MG63 (cell line): ENCODE measurements around the gene SELL. TPM values are rescaled to one million over a fixed set of nuclear protein-coding genes. Genes with fewer than 3 reads are reported as not detected.

Experiments
- DNase-seq: peaks from one replicate; pipeline ENCODE4 v3.0.0-alpha.2; 2020
- H3K27me3 ChIP-seq: fragments of 250-450 bp; sonication (Bioruptor Pico); 2 replicates; pipeline ENCODE4 v1.5.1; 2020; ENCODE audit warnings: mild to moderate bottlenecking, moderate library complexity
- H3K36me3 ChIP-seq: fragments of 250-450 bp; sonication (Bioruptor Pico); 2 replicates; pipeline ENCODE4 v1.5.1; 2020; ENCODE audit warnings: mild to moderate bottlenecking, moderate library complexity
- H3K4me3 ChIP-seq: fragments of 250-450 bp; sonication (Bioruptor Pico); 2 replicates; pipeline ENCODE4 v1.5.1; 2020; ENCODE audit warnings: mild to moderate bottlenecking, moderate library complexity
- H3K9me3 ChIP-seq: fragments of 250-450 bp; sonication (Bioruptor Pico); 2 replicates; pipeline ENCODE4 v1.5.1; 2020; ENCODE audit warnings: mild to moderate bottlenecking, moderate library complexity
- total RNA-seq: library from RNA; depleted of rRNA; stranded (reverse); fragments of >200 nt; shearing (Covaris generic); gene quantifications from 2 replicates; pipeline ENCODE4 v1.2.3, GENCODE V29; 2014; ENCODE audit warnings: low replicate concordance; rRNA removed

The SELL gene
- total RNA-seq, 1 experiment from 2014 or later, result 1.5 TPM

GRCh38 chr1:169648709-169649108 is 62.7 kb downstream of the SELL start:
- Histone ChIP-seq H3K9me3 (no peaks in the 10 kb centered on the region), H3K27me3 (peaks cover 9% of the 10 kb centered on the region; the same call in 1 of the 2 replicates), H3K36me3 (no peaks in the 10 kb centered on the region), H3K4me3 (no peak overlapping the region)
- no peak for DNase-seq

- no peak overlapping the region for H3K4me3 ChIP-seq
- H3K36me3 ChIP-seq, result no peaks in the 10 kb centered on the region
- no peak for DNase-seq
- H3K9me3 ChIP-seq, result no peaks in the 10 kb centered on the region
- peaks cover 13% of the 10 kb centered on the region; the same call in 1 of the 2 replicates for H3K27me3 ChIP-seq
Observed at GRCh38 chr1:169648187-169648586, 63.2 kb downstream of the SELL start.

GRCh38 chr1:169647512-169647911 is 63.9 kb downstream of the SELL start:
- DNase-seq, result no peak
- Histone ChIP-seq H3K27me3 (peaks cover 13% of the 10 kb centered on the region; the same call in 1 of the 2 replicates), H3K9me3 (no peaks in the 10 kb centered on the region), H3K4me3 (no peak overlapping the region), H3K36me3 (no peaks in the 10 kb centered on the region)

- peaks cover 5% of the 10 kb centered on the region; the same call in 1 of the 2 replicates for H3K27me3 ChIP-seq
- no peak overlapping the region for H3K4me3 ChIP-seq
- no peaks in the 10 kb centered on the region for H3K9me3 ChIP-seq
- no peaks in the 10 kb centered on the region for H3K36me3 ChIP-seq
- DNase-seq, result no peak
Observed at GRCh38 chr1:169644297-169644696, 67.1 kb downstream of the SELL start.

Other genes with a start within 250 kb of the SELL start
- 6.1 and 10.3 TPM in 2 replicates for gene SLC19A2, start 225.7 kb downstream of the SELL start, total RNA-seq
- gene F5, start 125.1 kb downstream of the SELL start, total RNA-seq, result not detected in 2 replicates
- not detected in 2 replicates for gene SELP, start 81.5 kb downstream of the SELL start, total RNA-seq
- gene SELE, start 22.5 kb upstream of the SELL start, total RNA-seq, result not detected in 2 replicates
- gene METTL18, start 83.3 kb upstream of the SELL start, total RNA-seq, result 11.0 and 27.3 TPM in 2 replicates
- gene SCYL3, start 182.3 kb upstream of the SELL start, total RNA-seq, result 4.4 TPM in 2 replicates